ENCODE results near the gene YY1AP1.
"Not testable (repeated sequence)": the region's sequence is repeated elsewhere in the genome, so short reads cannot be mapped to it uniquely, and the experiment has no call there.

YY1AP1 gene

GRCh38 chr1:155694167-155694566, 5.6 kb upstream of the YY1AP1 start:
- DNase-seq, result no peak

- DNase-seq, result no peak
Measured at GRCh38 chr1:155691992-155692528, 3.5 kb upstream of the YY1AP1 start.

GRCh38 chr1:155689081-155689607, 570 bp upstream of the YY1AP1 start, which contains the start of gene DAP3:
DAP3 (plus strand) TSS chr1:155689091; CDS start chr1:155709780, 20,689 bp downstream.
- DNase-seq, result not testable (repeated sequence)

GRCh38 chr1:155687705-155688323, 760 bp downstream of the YY1AP1 start:
- peak; percentile 84 for DNase-seq

- no peak for DNase-seq
Measured at GRCh38 chr1:155681776-155682175, 6.8 kb downstream of the YY1AP1 start.

- DNase-seq, result no peak
Measured at GRCh38 chr1:155680531-155680930, 8.0 kb downstream of the YY1AP1 start.

GRCh38 chr1:155678992-155679391, 9.6 kb downstream of the YY1AP1 start:
- DNase-seq, result not testable (repeated sequence)

GRCh38 chr1:155678027-155678426, 10.5 kb downstream of the YY1AP1 start:
- DNase-seq, result no peak

- no peak for DNase-seq
Measured at GRCh38 chr1:155673003-155673402, 15.6 kb downstream of the YY1AP1 start.

GRCh38 chr1:155671750-155672149, 16.8 kb downstream of the YY1AP1 start:
- no peak for DNase-seq

- no peak for DNase-seq
Measured at GRCh38 chr1:155669233-155670162, 19.1 kb downstream of the YY1AP1 start.

- not testable (repeated sequence) for DNase-seq
Measured at GRCh38 chr1:155661239-155661638, 27.3 kb downstream of the YY1AP1 start.

GRCh38 chr1:155657463-155657862, 31.1 kb downstream of the YY1AP1 start:
- DNase-seq, result no peak

- DNase-seq, result no peak
Measured at GRCh38 chr1:155652951-155653350, 35.6 kb downstream of the YY1AP1 start.

- no peak for DNase-seq
Measured at GRCh38 chr1:155651861-155652661, 36.5 kb downstream of the YY1AP1 start.

GRCh38 chr1:155650231-155650757, 38.3 kb downstream of the YY1AP1 start:
- no peak for DNase-seq

GRCh38 chr1:155649676-155650075, 38.9 kb downstream of the YY1AP1 start:
- no peak for DNase-seq

GRCh38 chr1:155648207-155649147, 40.1 kb downstream of the YY1AP1 start:
- DNase-seq, result no peak

- DNase-seq, result no peak
Measured at GRCh38 chr1:155646307-155646706, 42.3 kb downstream of the YY1AP1 start.

GRCh38 chr1:155645648-155646047, 42.9 kb downstream of the YY1AP1 start:
- DNase-seq, result no peak

- no peak for DNase-seq
Measured at GRCh38 chr1:155645034-155645598, 43.5 kb downstream of the YY1AP1 start.

Measured in activated CD8-positive, alpha-beta memory T cell treated with anti-CD3 and anti-CD28 coated beads, Interleukin-2, amount 50 U/mL, for 48 hours (primary cell).